NCI-H748 (cell line): ENCODE data around the gene SGMS2.
"Not testable (repeated sequence)": the region's sequence is repeated elsewhere in the genome, so short reads cannot be mapped to it uniquely, and the experiment has no call there.

Source experiments
- DNase-seq: peaks from one replicate; lab custom pipeline; 2025; ENCODE audit not compliant: unreplicated experiment; lab: John Stamatoyannopoulos, UW

Gene SGMS2

GRCh38 chr4:107863850-107864371 is 39.2 kb downstream of the SGMS2 start:
- peak; percentile 39 for DNase-seq

DNA sequence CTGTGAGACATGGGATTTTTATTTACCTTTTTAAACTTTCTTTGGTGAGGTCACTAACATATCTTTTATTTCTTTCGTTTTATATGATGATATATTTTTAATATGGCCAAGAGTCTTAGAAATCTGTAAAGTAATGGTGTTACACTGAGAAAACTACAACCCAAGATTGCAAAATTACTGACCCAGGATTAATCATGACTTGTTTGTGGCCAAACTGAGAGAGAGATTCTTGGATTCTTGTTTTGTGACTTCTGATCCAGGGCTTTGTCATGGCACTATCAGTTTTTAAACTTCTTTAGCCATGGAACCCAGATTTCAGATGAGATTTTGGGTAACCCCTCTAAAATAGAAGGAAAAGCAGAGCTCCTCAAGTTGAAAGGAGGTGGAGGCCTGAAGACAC is 42.0 kb downstream of the SGMS2 start:
- DNase-seq: no peak

- no peak for DNase-seq
Measured at GRCh38 chr4:107870236-107870635, 45.5 kb downstream of the SGMS2 start.

GRCh38 chr4:107870916-107871786 is 46.4 kb downstream of the SGMS2 start:
- DNase-seq: peak; percentile 38

DNA sequence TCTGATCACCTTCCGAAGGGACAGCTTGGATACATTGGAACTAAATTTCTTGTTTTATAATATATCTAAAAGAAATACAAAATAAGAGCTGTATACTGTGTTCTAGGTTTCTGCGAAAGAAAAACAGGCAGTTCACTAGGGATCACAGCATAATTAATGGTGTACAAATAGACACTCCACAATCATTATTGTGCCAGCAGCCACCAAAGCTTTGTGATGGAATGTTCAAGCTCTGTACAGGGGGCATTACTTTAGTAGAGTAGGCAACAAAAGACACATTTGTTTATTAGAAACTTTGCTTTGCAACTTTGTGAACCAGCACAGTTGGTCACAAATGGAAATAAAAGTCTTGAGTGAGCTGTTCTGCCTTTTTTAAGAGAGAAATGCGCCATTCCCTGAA is 49.3 kb downstream of the SGMS2 start:
- DNase-seq: no peak

DNA sequence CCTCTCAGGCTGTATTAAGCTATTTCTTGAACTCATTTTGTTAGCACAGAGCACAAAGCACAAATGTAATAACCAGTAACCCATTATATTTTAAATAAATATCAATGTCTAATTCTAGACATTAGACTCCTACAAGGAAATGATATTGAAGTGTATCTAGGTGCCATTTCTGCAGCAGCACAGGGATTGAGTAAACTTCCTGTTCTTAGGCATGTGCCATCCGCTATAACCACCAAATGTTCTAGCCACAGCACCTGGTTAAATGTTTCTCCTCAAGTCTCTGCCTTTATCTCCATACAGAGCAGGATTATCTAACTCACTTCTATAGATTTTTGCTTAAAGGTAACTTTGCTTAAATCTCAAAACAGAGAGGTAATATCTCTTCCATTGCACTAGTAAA is 51.4 kb downstream of the SGMS2 start:
- no peak for DNase-seq

- peak; percentile 26 for DNase-seq
Measured at GRCh38 chr4:107877361-107877760, 52.6 kb downstream of the SGMS2 start.

DNA sequence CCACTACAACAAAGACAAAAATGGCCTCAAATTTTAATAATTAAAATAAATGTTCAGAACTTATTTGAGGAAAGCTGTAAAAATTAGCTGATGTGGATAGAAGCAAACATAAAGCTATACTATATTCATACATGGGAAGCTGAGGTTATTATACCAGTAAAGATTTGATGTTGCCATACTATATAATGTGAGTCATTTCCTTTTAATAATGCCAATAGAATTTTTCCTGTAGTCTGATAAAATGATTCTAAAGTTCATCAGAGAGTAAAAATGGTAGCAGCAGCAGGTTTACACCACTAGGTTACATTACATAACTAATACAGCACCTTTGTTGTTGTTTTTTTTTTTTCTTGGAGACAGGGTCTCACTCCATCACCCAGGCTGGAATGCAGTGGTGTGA is 61.1 kb downstream of the SGMS2 start:
- DNase-seq: no peak

DNA sequence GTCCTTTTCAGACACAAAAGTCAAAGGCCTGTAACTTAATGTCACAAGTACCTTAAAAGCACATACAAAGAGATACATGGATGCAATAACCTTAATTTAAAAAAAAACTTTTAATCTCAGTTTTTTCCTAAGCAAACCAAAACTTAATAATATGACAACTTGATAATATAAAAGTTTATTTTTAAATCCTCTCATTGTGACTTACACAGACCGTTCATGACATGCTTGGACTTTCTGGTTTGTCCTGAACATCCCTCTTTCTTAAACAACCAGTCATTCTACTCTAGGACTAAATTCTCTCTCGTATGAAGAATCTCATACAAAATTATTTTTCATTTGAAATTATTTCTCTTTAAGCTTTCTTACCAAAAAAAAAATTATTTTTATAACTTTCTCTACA is 63.5 kb downstream of the SGMS2 start:
- DNase-seq: no peak

- no peak for DNase-seq
Measured at GRCh38 chr4:107890779-107891178, 66.0 kb downstream of the SGMS2 start.

DNA sequence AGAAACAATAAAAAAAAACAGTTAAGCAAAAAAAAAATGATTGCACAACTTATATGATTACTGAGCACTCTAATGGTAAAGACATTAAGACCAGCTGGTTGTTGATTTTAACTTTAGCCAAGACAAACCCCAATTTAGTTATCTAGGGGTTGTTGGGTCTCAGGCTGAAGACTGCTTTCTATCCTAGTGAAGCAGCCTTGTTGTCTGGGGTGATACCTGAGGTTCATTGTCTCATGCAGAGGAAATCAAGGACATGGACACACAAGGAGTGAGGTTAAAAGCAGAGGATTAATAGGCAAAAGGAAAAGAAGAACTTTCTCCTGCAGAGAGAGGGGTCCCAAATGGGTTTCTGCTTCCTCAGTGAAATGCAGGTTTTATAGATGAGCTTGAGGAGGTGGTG is 66.6 kb downstream of the SGMS2 start:
- DNase-seq: no peak

DNA sequence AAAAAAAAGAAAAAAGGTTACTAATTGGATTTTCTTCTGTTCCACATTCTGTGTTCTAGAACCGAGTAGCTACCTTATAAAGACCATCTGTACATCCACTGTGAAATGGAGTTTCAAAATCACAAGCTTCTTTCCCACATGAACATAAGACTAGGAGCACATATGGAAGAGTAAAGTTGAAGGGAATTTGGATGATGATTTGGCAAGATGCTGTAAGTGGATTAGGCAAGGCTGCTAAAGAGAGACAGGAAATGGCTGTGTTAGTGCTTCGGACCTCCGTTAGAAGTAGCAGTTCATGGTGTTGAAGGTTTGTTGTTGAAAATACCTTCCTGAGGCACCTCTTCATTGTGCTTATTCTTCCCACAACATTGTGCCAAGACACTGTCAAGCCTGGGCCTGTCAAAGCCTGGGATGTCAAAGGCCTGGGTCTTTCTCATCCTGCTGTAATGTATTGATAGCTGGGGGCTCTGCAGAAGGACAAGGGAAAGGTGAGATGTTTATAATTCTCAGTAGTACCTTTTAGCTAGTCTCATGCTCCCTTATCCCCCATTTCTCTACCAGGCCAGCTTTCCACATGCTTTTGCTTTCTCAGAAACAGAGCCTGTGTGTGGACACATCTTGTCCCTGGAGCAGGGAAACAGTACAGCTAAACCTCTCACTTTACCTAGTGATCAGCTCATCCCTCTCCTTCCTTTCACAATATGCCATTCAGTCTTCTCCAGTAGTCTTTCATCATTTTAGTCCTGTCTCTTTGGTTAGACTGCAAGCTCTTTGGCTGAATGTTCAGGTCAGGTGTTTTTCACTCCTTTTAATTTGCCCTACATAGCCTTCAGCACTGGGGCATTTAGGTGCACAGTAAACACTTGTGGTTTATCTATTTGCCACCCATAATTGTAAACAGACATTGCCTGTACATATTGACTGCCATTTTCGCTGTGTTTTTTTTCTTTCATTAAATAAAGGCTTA is 68.7 kb downstream of the SGMS2 start:
- DNase-seq: no peak

- no peak for DNase-seq
Measured at GRCh38 chr4:107894138-107894603, 69.4 kb downstream of the SGMS2 start.

DNA sequence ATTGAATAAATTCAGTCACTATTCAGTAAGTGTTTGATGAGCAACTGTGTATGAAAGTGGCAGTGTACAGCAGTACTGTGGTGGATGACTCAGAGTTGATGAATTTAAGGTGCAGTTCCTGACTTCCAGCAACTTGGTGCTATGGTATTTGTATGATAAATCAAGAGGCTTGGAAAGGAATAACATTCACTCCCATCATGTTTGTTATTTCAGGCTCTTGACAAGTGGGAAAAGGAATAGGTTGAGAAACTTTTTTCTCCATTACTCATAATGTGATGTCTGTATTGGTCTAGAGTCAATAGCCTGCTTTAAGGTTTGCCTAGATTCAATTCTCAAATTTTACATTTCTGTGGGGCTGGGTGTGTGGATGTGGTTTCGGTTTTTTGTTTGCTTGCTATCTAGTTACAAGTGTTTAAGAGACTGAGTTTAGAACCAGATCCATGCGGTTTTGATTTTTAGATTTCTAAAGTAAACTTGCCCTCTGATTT is 71.5 kb downstream of the SGMS2 start:
- DNase-seq: no peak

- DNase-seq: no peak
Measured at GRCh38 chr4:107896646-107897045, 71.9 kb downstream of the SGMS2 start.

DNA sequence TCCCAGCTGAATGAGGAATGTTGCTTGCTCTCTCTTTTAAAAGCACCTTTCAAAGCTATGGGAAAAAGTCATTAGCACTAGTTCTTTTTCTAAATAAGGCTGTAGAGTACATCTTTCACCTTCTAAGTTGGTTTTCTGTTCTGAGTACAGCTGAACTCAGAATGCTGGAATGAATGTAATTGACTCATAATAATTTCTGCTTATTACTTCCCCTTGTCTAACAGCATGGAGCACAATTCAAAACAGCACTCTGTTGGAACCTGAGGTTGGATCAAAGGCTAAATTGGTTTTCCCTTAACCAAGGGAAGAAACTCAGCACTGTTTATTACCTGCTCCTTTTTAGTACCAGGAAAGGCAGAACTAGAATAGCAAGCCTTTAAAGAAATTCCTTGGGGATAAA is 73.1 kb downstream of the SGMS2 start:
- DNase-seq: no peak

DNA sequence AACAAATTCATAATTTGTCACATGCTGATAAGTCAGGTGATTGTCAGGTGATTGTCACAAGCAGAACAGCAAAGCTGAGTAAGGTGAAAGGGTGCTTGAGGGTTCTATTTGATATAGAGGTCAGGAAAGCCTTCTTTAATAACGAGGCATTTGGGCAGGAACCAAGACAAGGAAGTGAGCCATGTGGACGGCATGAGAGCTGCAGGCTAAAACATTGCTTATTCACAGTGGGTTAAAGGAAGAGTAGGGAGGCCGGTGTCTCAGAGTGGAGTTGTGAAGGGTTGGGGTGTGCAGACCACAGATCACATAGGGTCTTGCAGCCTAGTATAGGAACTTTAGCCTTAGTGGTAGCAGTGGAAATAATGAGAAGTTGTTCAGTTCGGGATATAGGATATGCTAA is 75.3 kb downstream of the SGMS2 start:
- DNase-seq: no peak

- DNase-seq: no peak
Measured at GRCh38 chr4:107900508-107900907, 75.8 kb downstream of the SGMS2 start.

GRCh38 chr4:107901213-107901934 is 76.6 kb downstream of the SGMS2 start:
- DNase-seq: no peak

GRCh38 chr4:107902715-107903114 is 78.0 kb downstream of the SGMS2 start:
- DNase-seq: no peak

- DNase-seq: not testable (repeated sequence)
Measured at GRCh38 chr4:107905082-107905481, 80.3 kb downstream of the SGMS2 start.
